Upper lobe of left lung (tissue), 6 donors: ENCODE results near the gene SERINC3. TPM values are rescaled to one million over a fixed set of nuclear protein-coding genes. Genes with fewer than 3 reads are reported as not detected.

Source experiments
- ATAC-seq, 2 donors: fragments of 200-7000 bp; cut with Tn5 transposase; one replicate each; pipeline ENCODE4 v1.9.1; 2022; ENCODE audit warnings: mild to moderate bottlenecking in 2 of 2, moderate library complexity in 2 of 2; ENCODE audit not compliant: low FRiP score in 2 of 2
- DNase-seq, 2 donors: peaks; one replicate each; pipeline ENCODE4 v3.0.0-alpha.2; 2019 to 2020
- H3K27ac ChIP-seq, 4 donors: fragments of 200-600 bp; sonication (generic); one replicate each; pipeline ENCODE4 v1.5.1; 2016 to 2019
- H3K27me3 ChIP-seq, 4 donors: fragments of 200-600 bp; sonication (generic); one replicate each; pipeline ENCODE4 v1.5.1; 2017 to 2019
- H3K36me3 ChIP-seq, 4 donors: fragments of 200-600 bp; sonication (generic); one replicate each; pipeline ENCODE4 v1.5.1; 2016 to 2019
- H3K4me1 ChIP-seq, 4 donors: fragments of 200-600 bp; sonication (generic); one replicate each; pipeline ENCODE4 v1.5.1; 2018 to 2019
- H3K4me3 ChIP-seq, 4 donors: fragments of 200-600 bp; sonication (generic); one replicate each; pipeline ENCODE4 v1.5.1; 2017 to 2019; ENCODE audit warnings: mild to moderate bottlenecking in 2 of 4, moderate library complexity in 1 of 4
- H3K9me3 ChIP-seq, 4 donors: fragments of 200-600 bp; sonication (generic); one replicate each; pipeline ENCODE4 v1.5.1; 2018 to 2019
- EP300 ChIP-seq, 4 donors: sonication (generic); formaldehyde crosslinking; IDR thresholded peaks; one replicate each; pipeline ENCODE4 v1.5.1; 2017; ENCODE audit warnings: antibody characterized with exemption in 4 of 4, control low read depth in 2 of 4
- POLR2A ChIP-seq, 4 donors: fragments of 450-650 bp; IDR thresholded peaks; one replicate each; pipeline ENCODE4 v1.5.1; 2016 to 2017; ENCODE audit warnings: antibody characterized with exemption in 4 of 4, mild to moderate bottlenecking in 2 of 4
- POLR2AphosphoS5 ChIP-seq, 2 donors: sonication (generic); formaldehyde crosslinking; IDR thresholded peaks; one replicate each; pipeline ENCODE4 v1.5.1; 2017; ENCODE audit warnings: antibody characterized with exemption in 2 of 2
- WGBS, 2 donors: methylation state at CpG; one replicate each; pipeline ENCODE4 v1.1.5; 2017 to 2018; 5-methylcytosine and 5-hydroxymethylcytosine counted together
- total RNA-seq, 6 donors: library from RNA; depleted of rRNA in 4 of 6; stranded (reverse); fragments of >200 nt in 4 of 6; gene quantifications; one replicate each; pipeline versions ENCODE4 v1.1.0 to v1.2.1, GENCODE V29; 2016 to 2021
- TF ChIP-seq, protein P1 (sequence below), 6 experiments: fragments of 450-650 bp in 4 of 6; fragments of 200-600 bp in 2 of 6; sonication (generic) in 2 of 6; IDR thresholded peaks; one replicate each; pipeline ENCODE4 v1.5.1; 2016 to 2019; ENCODE audit warnings: antibody characterized with exemption in 6 of 6
- donor health status: DM: no; HTN: no; CAD: no; lungs with moderate emphysema.
- donor health status: DM: no; HTN: yes; CAD: no; lungs with severe emphysema.

Gene SERINC3
- total RNA-seq, 6 donors from 2014 or later, result 56.3 to 122 (median 107) TPM

DNA sequence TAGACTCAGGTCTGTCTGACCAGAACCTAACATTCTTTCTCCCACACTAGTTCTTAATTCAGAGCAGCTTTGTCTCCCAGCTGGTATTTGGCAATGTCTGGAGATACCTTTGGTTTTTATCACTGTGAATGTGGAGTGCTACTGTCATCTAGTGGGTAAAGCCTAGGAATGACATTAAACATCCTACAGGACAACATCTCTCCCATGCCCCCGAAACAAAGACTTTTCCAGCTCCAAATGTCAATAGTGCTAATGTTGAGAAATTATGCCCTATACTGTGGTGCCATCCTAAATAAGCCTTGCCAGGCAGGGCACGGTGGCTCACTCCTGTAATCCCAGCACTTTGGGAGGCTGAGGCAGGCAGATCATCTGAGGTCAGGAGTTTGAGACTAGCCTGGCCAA is 50.4 kb downstream of the SERINC3 start:
- H3K36me3 ChIP-seq, result no peaks in the 10 kb centered on the region
- H3K4me1 ChIP-seq, result peaks cover 4 to 15% (median 9%) of the 10 kb centered on the region in 4 donors
- H3K27ac ChIP-seq, result no peak overlapping the region
- H3K9me3 ChIP-seq, result no peaks in the 10 kb centered on the region
- DNase-seq (no peak), ATAC-seq (no peak)
- no peak overlapping the region for H3K4me3 ChIP-seq
- H3K27me3 ChIP-seq, result no peaks in the 10 kb centered on the region
- TF ChIP-seq POLR2AphosphoS5 (IDR thresholded peaks at IDR 0.05) (no peak), EP300 (IDR thresholded peaks at IDR 0.05) (no peak), POLR2A (IDR thresholded peaks at IDR 0.05) (no peak)
- TF ChIP-seq, protein P1, sequence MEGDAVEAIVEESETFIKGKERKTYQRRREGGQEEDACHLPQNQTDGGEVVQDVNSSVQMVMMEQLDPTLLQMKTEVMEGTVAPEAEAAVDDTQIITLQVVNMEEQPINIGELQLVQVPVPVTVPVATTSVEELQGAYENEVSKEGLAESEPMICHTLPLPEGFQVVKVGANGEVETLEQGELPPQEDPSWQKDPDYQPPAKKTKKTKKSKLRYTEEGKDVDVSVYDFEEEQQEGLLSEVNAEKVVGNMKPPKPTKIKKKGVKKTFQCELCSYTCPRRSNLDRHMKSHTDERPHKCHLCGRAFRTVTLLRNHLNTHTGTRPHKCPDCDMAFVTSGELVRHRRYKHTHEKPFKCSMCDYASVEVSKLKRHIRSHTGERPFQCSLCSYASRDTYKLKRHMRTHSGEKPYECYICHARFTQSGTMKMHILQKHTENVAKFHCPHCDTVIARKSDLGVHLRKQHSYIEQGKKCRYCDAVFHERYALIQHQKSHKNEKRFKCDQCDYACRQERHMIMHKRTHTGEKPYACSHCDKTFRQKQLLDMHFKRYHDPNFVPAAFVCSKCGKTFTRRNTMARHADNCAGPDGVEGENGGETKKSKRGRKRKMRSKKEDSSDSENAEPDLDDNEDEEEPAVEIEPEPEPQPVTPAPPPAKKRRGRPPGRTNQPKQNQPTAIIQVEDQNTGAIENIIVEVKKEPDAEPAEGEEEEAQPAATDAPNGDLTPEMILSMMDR (IDR thresholded peaks at IDR 0.05), result peak in 2 of 6 experiments; percentile 19 to 32
- 72 to 75% methylated on average over 2 of the region's 2 CpGs for WGBS, 2 donors

DNA sequence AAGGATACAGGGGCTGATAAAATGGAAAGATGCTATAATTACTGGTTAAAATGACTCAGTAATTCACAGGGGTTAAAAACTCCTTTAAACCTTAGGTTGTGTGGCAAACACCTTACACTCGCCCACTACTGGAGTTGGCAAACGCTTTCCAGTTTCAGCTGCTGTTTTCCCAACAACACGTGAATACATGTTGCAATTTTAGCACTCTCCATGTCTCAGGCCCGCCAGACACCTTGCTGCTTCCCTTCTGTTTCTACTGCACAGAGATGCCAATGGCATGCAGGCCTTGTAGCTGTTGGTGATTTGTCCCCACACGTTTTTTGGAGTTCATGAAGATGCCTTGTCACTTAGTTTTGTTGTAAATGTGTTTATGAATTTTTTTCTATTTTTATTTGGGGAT is 51.5 kb downstream of the SERINC3 start:
- 54 to 58% methylated on average over 5 of the region's 5 CpGs for WGBS, 2 donors
- TF ChIP-seq POLR2AphosphoS5 (IDR thresholded peaks at IDR 0.05), result no peak
- no peak for TF ChIP-seq POLR2A (IDR thresholded peaks at IDR 0.05)
- TF ChIP-seq EP300 (IDR thresholded peaks at IDR 0.05), result no peak
- TF ChIP-seq, protein P1 (IDR thresholded peaks at IDR 0.05), result no peak
- Histone ChIP-seq H3K4me1 (peaks cover 0 to 9% (median 4%) of the 10 kb centered on the region in 4 donors), H3K27me3 (no peaks in the 10 kb centered on the region), H3K4me3 (no peak overlapping the region), H3K36me3 (no peaks in the 10 kb centered on the region), H3K9me3 (no peaks in the 10 kb centered on the region), H3K27ac (no peak overlapping the region)
- DNase-seq, result no peak
- no peak for ATAC-seq

DNA sequence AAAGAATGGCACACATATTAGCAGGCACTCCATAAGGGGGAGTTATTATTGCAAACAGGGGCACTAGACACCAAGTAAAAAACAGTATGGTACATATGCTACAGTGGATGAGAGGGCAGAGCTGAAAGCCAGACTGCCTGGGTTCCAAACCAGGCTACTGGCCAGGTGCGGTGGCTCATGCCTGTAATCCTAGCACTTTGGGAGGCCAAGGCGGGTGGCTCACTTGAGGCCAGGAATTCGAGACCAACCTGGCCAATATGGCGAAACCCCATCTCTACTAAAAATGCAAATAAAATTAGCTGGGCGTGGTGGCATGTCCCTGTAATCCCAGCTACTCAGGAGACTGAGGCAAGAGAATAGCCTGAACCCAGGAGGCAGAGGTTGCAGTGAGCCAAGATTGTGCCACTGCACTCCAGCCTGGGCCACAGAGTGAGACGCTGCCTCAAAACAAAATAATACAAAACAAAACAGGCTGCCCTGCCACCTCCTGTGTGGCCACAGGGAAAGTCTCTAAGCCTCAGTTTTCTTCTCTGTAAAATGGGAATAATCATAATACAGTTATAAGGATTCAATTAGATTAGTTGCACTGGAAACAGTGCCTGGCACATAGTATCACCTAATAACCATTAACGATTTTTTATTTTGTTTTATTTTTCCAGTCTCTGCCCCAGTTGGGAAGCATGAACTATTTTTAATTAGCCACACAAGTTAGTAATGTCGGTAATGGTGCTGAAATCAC is 53.7 kb downstream of the SERINC3 start:
- Histone ChIP-seq H3K36me3 (no peaks in the 10 kb centered on the region), H3K27ac (peak overlapping the region in 2 of 4 donors; percentile 19 to 46), H3K27me3 (no peaks in the 10 kb centered on the region), H3K4me3 (no peak overlapping the region), H3K4me1 (peaks cover 0 to 4% (median 0%) of the 10 kb centered on the region in 4 donors), H3K9me3 (no peaks in the 10 kb centered on the region)
- TF ChIP-seq, protein P1 (IDR thresholded peaks at IDR 0.05), result no peak
- TF ChIP-seq POLR2A (IDR thresholded peaks at IDR 0.05) (no peak), POLR2AphosphoS5 (IDR thresholded peaks at IDR 0.05) (no peak), EP300 (IDR thresholded peaks at IDR 0.05) (no peak)
- no peak for ATAC-seq
- DNase-seq, result no peak
- WGBS, 2 donors, result 90 to 97% methylated on average over 8 of the region's 8 CpGs

DNA sequence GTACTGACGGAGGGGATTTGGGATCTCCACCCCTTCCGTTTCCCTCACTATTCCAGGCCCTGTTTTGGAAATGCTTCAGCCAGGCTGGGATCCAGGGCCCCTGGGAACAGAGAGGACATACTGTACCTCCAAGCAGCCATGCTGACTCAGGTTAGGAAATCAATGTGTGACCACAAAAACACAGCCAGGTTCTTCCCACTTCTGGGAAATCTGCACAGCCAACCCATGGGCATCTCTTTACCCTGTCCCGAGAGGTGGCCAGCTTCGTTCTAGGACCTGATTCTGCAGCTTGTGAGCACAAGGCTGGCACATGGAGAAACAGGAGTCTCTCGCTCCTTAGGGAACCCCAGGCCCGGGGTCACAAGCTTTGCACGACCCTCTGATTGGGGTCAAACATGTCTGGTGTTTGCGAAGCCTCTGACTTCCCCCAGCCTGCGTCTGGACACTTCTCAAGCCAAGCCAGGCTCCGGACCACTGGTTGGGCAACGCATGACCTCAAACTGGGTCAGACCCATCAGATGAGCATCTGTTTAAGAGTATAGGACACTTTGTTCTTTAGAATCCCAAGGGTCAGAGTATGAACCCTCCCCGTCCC is 54.5 kb downstream of the SERINC3 start:
- no peaks in the 10 kb centered on the region for H3K9me3 ChIP-seq
- H3K36me3 ChIP-seq, result no peaks in the 10 kb centered on the region
- no peaks in the 10 kb centered on the region for H3K27me3 ChIP-seq
- peaks cover 0 to 4% (median 0%) of the 10 kb centered on the region in 4 donors for H3K4me1 ChIP-seq
- TF ChIP-seq EP300 (IDR thresholded peaks at IDR 0.05) (peak in 3 of 4 donors; percentile 9 to 72 (median 65)), POLR2A (IDR thresholded peaks at IDR 0.05) (no peak), POLR2AphosphoS5 (IDR thresholded peaks at IDR 0.05) (peak in 1 of 2 donors; percentile 25)
- TF ChIP-seq, protein P1 (IDR thresholded peaks at IDR 0.05), result no peak
- no peak for DNase-seq
- peak in 1 of 2 donors; percentile 61 for ATAC-seq
- no peak overlapping the region for H3K4me3 ChIP-seq
- 73 to 80% methylated on average over 9 to 12 of the region's 12 CpGs for WGBS, 2 donors
- H3K27ac ChIP-seq, result no peak overlapping the region
